IMR-90 (cell line): ENCODE data around the gene TPGS1. TPM values are rescaled to one million over a fixed set of nuclear protein-coding genes. Genes with fewer than 3 reads are reported as not detected.

Experiments
- ATAC-seq: fragments of 200-7000 bp; cut with Tn5 transposase; 2 replicates; pipeline ENCODE4 v1.9.1; 2020; ENCODE audit warnings: low read depth, mild to moderate bottlenecking, moderate library complexity
- BruUV-seq: library from RNA; stranded (reverse); fragments of 400-500 nt; replicated peaks from 2 replicates; lab custom pipeline; 2021; lab: Mats Ljungman, UMichigan
- CTCF ChIA-PET: fragments of 300-600 bp; formaldehyde crosslinking; extraction: SDS; loops from one replicate; lab custom pipeline; 2021; ENCODE audit warnings: antibody characterized with exemption; lab: Yijun Ruan, JAX
- POLR2A ChIA-PET: fragments of 300-600 bp; sonication (Branson Sonifier 250); formaldehyde crosslinking; loops from one replicate; lab custom pipeline; 2022; ENCODE audit warnings: antibody characterized with exemption; ENCODE audit not compliant: unreplicated experiment; lab: Charles Lee
- DNase-seq: peaks from one replicate; pipeline ENCODE4 v3.0.0; 2013
- H2AFZ ChIP-seq: replicated peaks from 2 replicates; pipeline ENCODE3; 2013; ENCODE audit warnings: low read length, mild to moderate bottlenecking; ENCODE audit not compliant: poor library complexity
- H2AK5ac ChIP-seq: 2 replicates; pipeline ENCODE4 v1.6.1; 2013; ENCODE audit warnings: low read depth, low read length, inconsistent platforms
- H2AK9ac ChIP-seq: replicated peaks from 2 replicates; pipeline ENCODE3; 2013; ENCODE audit warnings: mild to moderate bottlenecking, low read depth, low read length, moderate library complexity; ENCODE audit not compliant: poor library complexity
- H2BK120ac ChIP-seq: 2 replicates; pipeline ENCODE4 v1.6.1; 2013; ENCODE audit warnings: low read depth, low read length, inconsistent platforms
- H2BK15ac ChIP-seq: 3 replicates; pipeline ENCODE4 v1.6.1; 2013; ENCODE audit warnings: low read depth, low read length, inconsistent platforms
- H2BK20ac ChIP-seq: 2 replicates; pipeline ENCODE4 v1.6.1; 2013; ENCODE audit warnings: low read depth, mild to moderate bottlenecking, inconsistent platforms, low read length, moderate library complexity
- H2BK5ac ChIP-seq: 2 replicates; pipeline ENCODE4 v1.6.1; 2013; ENCODE audit warnings: mild to moderate bottlenecking, low read depth, low read length, inconsistent platforms; ENCODE audit not compliant: poor library complexity, severe bottlenecking
- H3K14ac ChIP-seq: replicated peaks from 2 replicates; pipeline ENCODE4 v1.6.1; 2013; ENCODE audit warnings: low read depth, low read length, inconsistent platforms
- H3K18ac ChIP-seq: 2 replicates; pipeline ENCODE4 v1.6.1; 2013; ENCODE audit warnings: low read depth, low read length, control low read depth
- H3K23ac ChIP-seq: 2 replicates; pipeline ENCODE4 v1.6.1; 2013; ENCODE audit warnings: low read depth, low read length, inconsistent platforms
- H3K27ac ChIP-seq: 2 replicates; pipeline ENCODE4 v1.5.1; 2013; ENCODE audit warnings: mild to moderate bottlenecking, control low read depth, low read length; ENCODE audit not compliant: insufficient read depth
- H3K27me3 ChIP-seq: 2 replicates; pipeline ENCODE4 v1.6.1; 2013; ENCODE audit warnings: low read length; ENCODE audit not compliant: control insufficient read depth, insufficient read depth
- H3K36me3 ChIP-seq: 2 replicates; pipeline ENCODE4 v1.6.1; 2013; ENCODE audit warnings: low read length, mixed read lengths; ENCODE audit not compliant: control insufficient read depth, insufficient read depth
- H3K4ac ChIP-seq: 2 replicates; pipeline ENCODE4 v1.6.1; 2013; ENCODE audit warnings: low read depth, low read length, inconsistent platforms
- H3K4me1 ChIP-seq: 2 replicates; pipeline ENCODE4 v1.6.1; 2013; ENCODE audit warnings: low read length, mixed read lengths; ENCODE audit not compliant: control insufficient read depth, insufficient read depth
- H3K4me2 ChIP-seq: 2 replicates; pipeline ENCODE4 v1.6.1; 2013; ENCODE audit warnings: low read depth, mild to moderate bottlenecking, control low read depth, low read length, moderate library complexity
- H3K4me3 ChIP-seq: 2 replicates; pipeline ENCODE4 v1.5.1; 2013; ENCODE audit warnings: low read depth, mild to moderate bottlenecking, control low read depth, low read length, moderate library complexity; ENCODE audit not compliant: insufficient read depth
- H3K56ac ChIP-seq: 2 replicates; pipeline ENCODE4 v1.6.1; 2013; ENCODE audit warnings: low read length, inconsistent platforms; ENCODE audit not compliant: insufficient read depth; ENCODE audit errors: extremely low read depth
- H3K79me1 ChIP-seq, 2 experiments: 2 replicates each; pipeline ENCODE4 v1.6.1; 2013; ENCODE audit warnings: low read length in 2 of 2, inconsistent platforms in 1 of 2, low read depth in 1 of 2
- H3K9ac ChIP-seq: 2 replicates; pipeline ENCODE4 v1.6.1; 2013; ENCODE audit warnings: low read depth, low read length, control low read depth
- H3K9me1 ChIP-seq: 2 replicates; pipeline ENCODE4 v1.6.1; 2013; ENCODE audit warnings: low read length, inconsistent platforms; ENCODE audit not compliant: insufficient read depth
- H3K9me3 ChIP-seq: 2 replicates; pipeline ENCODE4 v1.6.1; 2013; ENCODE audit warnings: low read length; ENCODE audit not compliant: control insufficient read depth, insufficient read depth
- H4K20me1 ChIP-seq: 2 replicates; pipeline ENCODE4 v1.6.1; 2013; ENCODE audit warnings: low read length, inconsistent platforms; ENCODE audit not compliant: insufficient read depth
- H4K5ac ChIP-seq: 2 replicates; pipeline ENCODE4 v1.6.1; 2013; ENCODE audit warnings: mild to moderate bottlenecking, low read depth, low read length, control low read depth
- H4K8ac ChIP-seq, 2 experiments: 2 replicates each; pipeline ENCODE4 v1.6.1; 2013; ENCODE audit warnings: low read depth in 2 of 2, low read length in 2 of 2, control low read depth in 1 of 2, inconsistent platforms in 1 of 2
- H4K91ac ChIP-seq: 2 replicates; pipeline ENCODE4 v1.6.1; 2013; ENCODE audit warnings: low read depth, low read length, inconsistent platforms; ENCODE audit not compliant: insufficient read depth
- BHLHE40 ChIP-seq: fragments of 150-350 bp; IDR thresholded peaks from 2 replicates; pipeline ENCODE4 v1.6.1; 2016; ENCODE audit warnings: mild to moderate bottlenecking, low read depth, low read length
- CEBPB ChIP-seq: IDR thresholded peaks from 2 replicates; pipeline ENCODE4 v1.6.1; 2012; ENCODE audit warnings: low read depth, low read length, improper control_type of control experiment
- CHD1 ChIP-seq: IDR thresholded peaks from 2 replicates; pipeline ENCODE4 v1.6.1; 2012; ENCODE audit warnings: low read depth, low read length, improper control_type of control experiment
- FOS ChIP-seq: fragments of 150-350 bp; IDR thresholded peaks from 2 replicates; pipeline ENCODE4 v1.6.1; 2016; ENCODE audit warnings: low read depth, low read length
- MAFK ChIP-seq: IDR thresholded peaks from 2 replicates; pipeline ENCODE4 v1.6.1; 2012; ENCODE audit warnings: low read depth, low read length, improper control_type of control experiment
- MAZ ChIP-seq: IDR thresholded peaks from 2 replicates; pipeline ENCODE4 v1.6.1; 2012; ENCODE audit warnings: low read depth, mild to moderate bottlenecking, low read length, improper control_type of control experiment, moderate library complexity, borderline replicate concordance
- MXI1 ChIP-seq: IDR thresholded peaks from 2 replicates; pipeline ENCODE4 v1.6.1; 2012; ENCODE audit warnings: low read depth, mild to moderate bottlenecking, low read length, moderate library complexity, borderline replicate concordance
- NFE2L2 ChIP-seq: fragments of 150-350 bp; IDR thresholded peaks from 2 replicates; pipeline ENCODE4 v1.6.1; 2016; ENCODE audit warnings: low read depth, mild to moderate bottlenecking, low read length
- POLR2A ChIP-seq: IDR thresholded peaks from 2 replicates; pipeline ENCODE4 v1.6.1; 2012; ENCODE audit warnings: mild to moderate bottlenecking, low read depth, low read length
- RAD21 ChIP-seq: IDR thresholded peaks from 2 replicates; pipeline ENCODE4 v1.6.1; 2012; ENCODE audit warnings: low read length, improper control_type of control experiment
- RCOR1 ChIP-seq: IDR thresholded peaks from 2 replicates; pipeline ENCODE4 v1.6.1; 2012; ENCODE audit warnings: mild to moderate bottlenecking, low read length, improper control_type of control experiment; ENCODE audit not compliant: insufficient replicate concordance
- RFX5 ChIP-seq: IDR thresholded peaks from 2 replicates; pipeline ENCODE4 v1.8.0; 2012; ENCODE audit warnings: low read depth, mild to moderate bottlenecking, low read length, moderate library complexity
- SMC3 ChIP-seq: fragments of 150-350 bp; IDR thresholded peaks from 2 replicates; pipeline ENCODE4 v1.6.1; 2016; ENCODE audit warnings: low read depth, mild to moderate bottlenecking, antibody characterized with exemption, low read length, moderate library complexity
- WGBS, 2 experiments: methylation state at CpG; one replicate each; pipeline versions ENCODE4 v1.1.5 to v1.1.7; 2013; ENCODE audit warnings: missing lambda C conversion rate in 2 of 2; ENCODE audit not compliant: insufficient read length in 1 of 2; ENCODE audit errors: extremely low coverage in 2 of 2; 5-methylcytosine and 5-hydroxymethylcytosine counted together
- dilution Hi-C: fragments of 300-500 bp; cut with HindIII; formaldehyde crosslinking; loops from one replicate; pipeline ENCODE4 v1.14.3; 2018; ENCODE audit warnings: low sequenced_read_pairs; ENCODE audit not compliant: unreplicated experiment
- in situ Hi-C: fragments of 300-500 bp; cut with MboI; formaldehyde crosslinking; loops from 3 replicates; pipeline ENCODE4 v1.14.3; 2019; ENCODE audit warnings: low sequenced_read_pairs, inconsistent platforms, mixed read lengths
- intact Hi-C: fragments of 100-400 bp; cut with micrococcal nuclease; formaldehyde crosslinking; loops from 2 replicates; pipeline ENCODE4 v1.10.0; 2022
- polyA plus RNA-seq, 3 experiments: library from polyadenylated mRNA; depleted of rRNA; stranded (reverse); fragments of >200 nt; gene quantifications; 2 replicates each; pipeline ENCODE4 v1.2.3, GENCODE V29; 2012; ENCODE audit warnings: low replicate concordance in 1 of 3
- total RNA-seq: library from RNA; depleted of rRNA; stranded (reverse); fragments of >200 nt; gene quantifications from 2 replicates; pipeline ENCODE4 v1.2.3, GENCODE V29; 2012
- TF ChIP-seq, protein P1 (sequence below): fragments of 150-350 bp; IDR thresholded peaks from 2 replicates; pipeline ENCODE4 v1.6.1; 2017; ENCODE audit warnings: mild to moderate bottlenecking, antibody characterized with exemption, low read length, low read depth
- TF ChIP-seq, protein P2 (sequence below): conservative IDR thresholded peaks from 2 replicates; pipeline ENCODE4 v1.5.1; 2012; ENCODE audit warnings: mild to moderate bottlenecking, low read depth, low read length, improper control_type of control experiment
- TF ChIP-seq, protein P3 (sequence below): fragments of 150-350 bp; IDR thresholded peaks from 2 replicates; pipeline ENCODE4 v1.6.1; 2016; ENCODE audit warnings: low read depth, mild to moderate bottlenecking, low read length, moderate library complexity, borderline replicate concordance

The TPGS1 gene
- total and polyA plus RNA-seq, 2 of the 4 experiments (the other 2 are of a cell fraction) = 2.7 to 6.3 TPM

DNA sequence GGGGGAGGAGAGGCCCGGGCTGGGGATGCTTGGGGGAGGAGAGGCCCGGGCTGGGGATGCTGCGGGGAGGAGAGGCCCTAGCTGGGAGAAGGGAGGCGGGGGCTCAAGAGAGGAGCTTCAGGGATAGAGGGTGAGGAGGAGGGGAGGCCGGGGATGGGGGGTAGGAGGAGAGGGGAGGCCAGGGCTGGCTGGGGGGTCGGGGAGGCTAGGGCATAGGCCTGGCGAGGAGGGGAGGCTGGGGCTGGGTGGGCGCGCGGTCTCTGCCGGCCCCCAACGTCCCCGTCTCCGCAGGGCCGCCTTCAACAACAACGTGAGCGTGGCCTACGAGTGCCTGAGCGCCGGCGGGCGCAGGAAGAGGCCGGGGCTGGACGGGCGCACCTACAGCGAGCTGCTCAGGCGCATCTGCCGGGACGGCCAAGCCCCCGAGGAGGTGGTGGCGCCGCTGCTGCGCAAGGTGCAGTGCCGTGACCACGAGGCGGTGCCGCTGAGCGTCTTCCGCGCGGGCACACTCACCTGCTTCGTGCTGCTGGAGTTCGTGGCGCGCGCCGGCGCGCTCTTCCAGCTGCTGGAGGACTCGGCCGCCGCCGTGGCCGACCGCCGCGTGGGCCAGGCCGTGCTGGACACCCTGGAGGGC lies 11.4 kb downstream of the TPGS1 start:
- intact Hi-C loops = no loop called here
- Histone ChIP-seq H4K20me1 (peaks cover 7% of the 10 kb centered on the region), H3K9me3 (peaks cover 4% of the 10 kb centered on the region), H4K91ac (no peak overlapping the region), H3K4me1 (peaks cover 8% of the 10 kb centered on the region; the same call in 1 of the 2 replicates), H2AFZ (no peak overlapping the region), H2AK5ac (no peak overlapping the region), H3K4ac (no peak overlapping the region), H3K27ac (no peak overlapping the region), H3K4me2 (no peak overlapping the region), H4K8ac (no peak overlapping the region), H3K9ac (no peak overlapping the region), H3K56ac (no peak overlapping the region), H3K18ac (no peak overlapping the region; the same call in 1 of the 2 replicates), H3K79me1 (peaks cover 4 to 14% of the 10 kb centered on the region in 2 experiments; a peak in 3 of 4 replicates), H3K36me3 (peaks cover 16% of the 10 kb centered on the region), H3K14ac (no peak overlapping the region), H2AK9ac (no peak overlapping the region), H3K23ac (no peak overlapping the region), H3K27me3 (no peaks in the 10 kb centered on the region), H2BK20ac (no peak overlapping the region), H3K4me3 (no peak overlapping the region), H2BK5ac (no peak overlapping the region), H3K9me1 (peaks cover 6% of the 10 kb centered on the region; the same call in 1 of the 2 replicates), H2BK120ac (no peak overlapping the region), H2BK15ac (no peak overlapping the region), H4K5ac (peak overlapping the region; percentile 76; the same call in 1 of the 2 replicates)
- 53% methylated on average over 26 of the region's 58 CpGs; no CpG with 5 or more reads in 1 of the 2 experiments for WGBS, 2 experiments
- DNase-seq = no peak
- dilution Hi-C loops = no loop called here
- ChIA-PET CTCF (no interaction called here), POLR2A (no interaction called here)
- BruUV-seq = no TSS peak
- ATAC-seq = no peak
- TF ChIP-seq RAD21 (no peak), MAFK (no peak), SMC3 (no peak), CHD1 (no peak), BHLHE40 (no peak), RCOR1 (no peak), POLR2A (no peak), NFE2L2 (no peak), MXI1 (no peak), FOS (no peak), CEBPB (no peak), RFX5 (no peak), MAZ (no peak)
- TF ChIP-seq, protein P1, sequence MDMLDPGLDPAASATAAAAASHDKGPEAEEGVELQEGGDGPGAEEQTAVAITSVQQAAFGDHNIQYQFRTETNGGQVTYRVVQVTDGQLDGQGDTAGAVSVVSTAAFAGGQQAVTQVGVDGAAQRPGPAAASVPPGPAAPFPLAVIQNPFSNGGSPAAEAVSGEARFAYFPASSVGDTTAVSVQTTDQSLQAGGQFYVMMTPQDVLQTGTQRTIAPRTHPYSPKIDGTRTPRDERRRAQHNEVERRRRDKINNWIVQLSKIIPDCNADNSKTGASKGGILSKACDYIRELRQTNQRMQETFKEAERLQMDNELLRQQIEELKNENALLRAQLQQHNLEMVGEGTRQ = no peak
- TF ChIP-seq, protein P2, sequence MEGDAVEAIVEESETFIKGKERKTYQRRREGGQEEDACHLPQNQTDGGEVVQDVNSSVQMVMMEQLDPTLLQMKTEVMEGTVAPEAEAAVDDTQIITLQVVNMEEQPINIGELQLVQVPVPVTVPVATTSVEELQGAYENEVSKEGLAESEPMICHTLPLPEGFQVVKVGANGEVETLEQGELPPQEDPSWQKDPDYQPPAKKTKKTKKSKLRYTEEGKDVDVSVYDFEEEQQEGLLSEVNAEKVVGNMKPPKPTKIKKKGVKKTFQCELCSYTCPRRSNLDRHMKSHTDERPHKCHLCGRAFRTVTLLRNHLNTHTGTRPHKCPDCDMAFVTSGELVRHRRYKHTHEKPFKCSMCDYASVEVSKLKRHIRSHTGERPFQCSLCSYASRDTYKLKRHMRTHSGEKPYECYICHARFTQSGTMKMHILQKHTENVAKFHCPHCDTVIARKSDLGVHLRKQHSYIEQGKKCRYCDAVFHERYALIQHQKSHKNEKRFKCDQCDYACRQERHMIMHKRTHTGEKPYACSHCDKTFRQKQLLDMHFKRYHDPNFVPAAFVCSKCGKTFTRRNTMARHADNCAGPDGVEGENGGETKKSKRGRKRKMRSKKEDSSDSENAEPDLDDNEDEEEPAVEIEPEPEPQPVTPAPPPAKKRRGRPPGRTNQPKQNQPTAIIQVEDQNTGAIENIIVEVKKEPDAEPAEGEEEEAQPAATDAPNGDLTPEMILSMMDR = no peak
- TF ChIP-seq, protein P3, sequence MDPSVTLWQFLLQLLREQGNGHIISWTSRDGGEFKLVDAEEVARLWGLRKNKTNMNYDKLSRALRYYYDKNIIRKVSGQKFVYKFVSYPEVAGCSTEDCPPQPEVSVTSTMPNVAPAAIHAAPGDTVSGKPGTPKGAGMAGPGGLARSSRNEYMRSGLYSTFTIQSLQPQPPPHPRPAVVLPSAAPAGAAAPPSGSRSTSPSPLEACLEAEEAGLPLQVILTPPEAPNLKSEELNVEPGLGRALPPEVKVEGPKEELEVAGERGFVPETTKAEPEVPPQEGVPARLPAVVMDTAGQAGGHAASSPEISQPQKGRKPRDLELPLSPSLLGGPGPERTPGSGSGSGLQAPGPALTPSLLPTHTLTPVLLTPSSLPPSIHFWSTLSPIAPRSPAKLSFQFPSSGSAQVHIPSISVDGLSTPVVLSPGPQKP = no peak
- in situ Hi-C loops = no loop called here
